ENCODE measurements around the gene UNC5B.

Gene UNC5B

DNA sequence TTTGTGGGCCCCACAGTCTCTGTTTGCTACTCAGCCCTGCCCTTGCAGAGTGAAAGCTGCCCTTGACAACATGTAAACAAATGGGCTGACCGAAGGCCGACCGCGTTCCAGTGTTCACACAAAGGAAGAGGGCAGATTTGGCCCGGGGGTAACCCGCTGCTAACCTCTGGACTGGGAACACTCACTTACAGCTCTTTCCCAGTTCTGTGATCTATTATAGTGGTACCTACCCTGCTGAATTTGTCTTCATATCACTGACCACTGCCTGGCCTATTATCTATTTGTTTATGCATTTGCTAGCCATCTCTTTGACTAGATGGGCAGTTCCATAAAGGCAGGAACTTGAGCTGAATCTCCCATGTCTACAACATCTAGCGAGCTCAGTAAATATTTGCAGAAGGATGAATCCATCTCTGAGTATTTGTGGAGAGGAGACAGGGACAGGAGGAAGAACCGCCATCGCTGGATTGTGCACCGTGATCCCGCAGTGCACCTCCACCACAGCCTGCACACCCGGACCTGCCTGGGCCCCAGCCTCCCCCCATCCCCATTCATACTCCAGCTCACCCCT lies 121.9 kb downstream of the UNC5B start:
- Histone ChIP-seq H3K27me3 (replicated peaks in 2 of 5; ENCODE audit: control insufficient read depth in 4 of 5, insufficient read depth in 5 of 5, low read length in 4 of 5) (no peaks in the 10 kb centered on the region), H3K4me1 (ENCODE audit: control extremely low read depth in 1 of 4, control insufficient read depth in 4 of 4, insufficient read depth in 4 of 4, low read length in 3 of 4) (peaks cover 4 to 20% (median 14%) of the 10 kb centered on the region in 4 experiments), H3K36me3 (ENCODE audit: control insufficient read depth in 4 of 4, insufficient read depth in 4 of 4, low read length in 3 of 4) (peaks cover 2 to 34% (median 11%) of the 10 kb centered on the region in 4 experiments), H3K9me3 (ENCODE audit: control extremely low read depth in 1 of 5, control insufficient read depth in 4 of 5, insufficient read depth in 2 of 5, low read depth in 1 of 5, low read length in 4 of 5) (no peaks in the 10 kb centered on the region), H3K4me3 (ENCODE audit: control insufficient read depth in 1 of 7, extremely low read depth in 1 of 7, insufficient read depth in 4 of 7, low read depth in 2 of 7, low read length in 6 of 7) (no peak overlapping the region), H3K27ac (ENCODE audit: insufficient read depth in 1 of 2, low read depth in 1 of 2, low read length in 2 of 2, poor library complexity in 1 of 2, severe bottlenecking in 2 of 2) (no peak overlapping the region)
- POLR2A ChIA-PET: interaction anchor here (0.6 to 0.7 kb wide), 2 partner anchors 60 to 163 kb away, joined by 3 read pairs; no protein-coding TSS in a partner anchor
- DNase-seq: no peak
- WGBS (ENCODE audit: insufficient coverage): 93% methylated on average over 6 of the region's 12 CpGs
- CTCF ChIA-PET: interaction anchor here (0.9 to 1.5 kb wide), 7 partner anchors 11 to 160 kb away, joined by 3 to 7 read pairs (median 4); partner anchors contain the start of gene SLC29A3

DNA sequence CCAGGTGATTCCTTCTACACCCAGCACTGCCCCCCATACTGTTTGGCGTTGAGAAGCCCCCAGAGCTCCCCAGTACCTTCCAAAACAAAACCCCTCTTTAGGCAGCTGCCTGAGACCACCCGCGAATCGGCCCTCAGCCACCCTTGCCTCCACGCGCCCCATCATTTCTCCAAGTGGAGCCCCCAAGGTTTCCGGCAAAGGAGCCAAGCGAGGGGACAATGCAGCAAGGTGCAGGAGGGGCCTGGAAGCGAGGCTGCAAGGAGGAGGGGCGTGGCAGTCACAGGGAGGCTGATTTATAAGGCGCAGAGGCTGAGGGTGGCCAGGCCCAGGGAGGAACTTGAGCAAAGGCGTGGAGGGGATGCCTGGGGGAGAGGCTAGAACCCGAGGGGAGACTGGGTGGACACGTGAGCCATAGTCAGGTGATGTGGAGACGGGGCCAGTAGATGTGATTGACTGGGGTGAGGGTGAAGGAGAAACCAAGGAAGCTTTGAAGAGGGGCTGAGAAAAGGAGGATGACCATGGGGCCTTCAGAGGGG lies 122.9 kb downstream of the UNC5B start:
- WGBS (ENCODE audit: insufficient coverage): 97% methylated on average over 13 of the region's 15 CpGs
- DNase-seq: no peak
- H3K27me3 ChIP-seq (replicated peaks in 2 of 5; ENCODE audit: control insufficient read depth in 4 of 5, insufficient read depth in 5 of 5, low read length in 4 of 5): no peaks in the 10 kb centered on the region
- H3K9me3 ChIP-seq (ENCODE audit: control extremely low read depth in 1 of 5, control insufficient read depth in 4 of 5, insufficient read depth in 2 of 5, low read depth in 1 of 5, low read length in 4 of 5): no peaks in the 10 kb centered on the region
- no peak overlapping the region for H3K27ac ChIP-seq (ENCODE audit: insufficient read depth in 1 of 2, low read depth in 1 of 2, low read length in 2 of 2, poor library complexity in 1 of 2, severe bottlenecking in 2 of 2)
- H3K4me3 ChIP-seq (ENCODE audit: control insufficient read depth in 1 of 7, extremely low read depth in 1 of 7, insufficient read depth in 4 of 7, low read depth in 2 of 7, low read length in 6 of 7): no peak overlapping the region
- POLR2A ChIA-PET: no interaction called here
- CTCF ChIA-PET: interaction anchor here (0.6 to 1.2 kb wide), 6 partner anchors 12 to 495 kb away, joined by 3 to 4 read pairs (median 3); no protein-coding TSS in a partner anchor
- H3K36me3 ChIP-seq (ENCODE audit: control insufficient read depth in 4 of 4, insufficient read depth in 4 of 4, low read length in 3 of 4): peaks cover 5 to 32% (median 12%) of the 10 kb centered on the region in 4 experiments
- H3K4me1 ChIP-seq (ENCODE audit: control extremely low read depth in 1 of 4, control insufficient read depth in 4 of 4, insufficient read depth in 4 of 4, low read length in 3 of 4): peaks cover 4 to 20% (median 14%) of the 10 kb centered on the region in 4 experiments

DNA sequence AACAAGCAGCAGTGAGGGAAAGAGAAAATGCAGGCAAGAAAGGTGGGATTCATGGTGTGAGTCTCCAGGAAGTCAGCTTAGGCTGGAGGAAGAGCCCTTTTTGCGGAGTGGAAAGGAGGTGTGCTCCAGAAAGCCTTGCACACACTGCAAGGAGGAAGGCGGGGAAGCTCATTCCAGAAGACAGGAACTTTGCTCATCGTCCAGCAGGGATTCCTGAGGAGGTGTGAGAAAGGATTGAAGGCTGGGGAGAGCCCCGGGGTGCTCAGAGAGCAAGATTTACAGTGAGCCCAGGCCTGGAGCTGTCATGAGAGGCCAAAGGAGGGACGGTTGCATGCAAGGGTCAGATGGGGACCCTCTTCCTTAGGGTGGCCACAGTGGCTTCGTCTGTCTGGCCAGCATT lies 124.3 kb downstream of the UNC5B start:
- ChIA-PET CTCF (interaction anchor here (1.2 to 1.8 kb wide), 2 partner anchors 9 to 15 kb away, joined by 3 to 5 read pairs; no protein-coding TSS in a partner anchor), POLR2A (no interaction called here)
- Histone ChIP-seq H3K4me3 (ENCODE audit: control insufficient read depth in 1 of 7, extremely low read depth in 1 of 7, insufficient read depth in 4 of 7, low read depth in 2 of 7, low read length in 6 of 7) (no peak overlapping the region), H3K27ac (ENCODE audit: insufficient read depth in 1 of 2, low read depth in 1 of 2, low read length in 2 of 2, poor library complexity in 1 of 2, severe bottlenecking in 2 of 2) (no peak overlapping the region), H3K27me3 (replicated peaks in 2 of 5; ENCODE audit: control insufficient read depth in 4 of 5, insufficient read depth in 5 of 5, low read length in 4 of 5) (no peaks in the 10 kb centered on the region), H3K4me1 (ENCODE audit: control extremely low read depth in 1 of 4, control insufficient read depth in 4 of 4, insufficient read depth in 4 of 4, low read length in 3 of 4) (peaks cover 4 to 20% (median 14%) of the 10 kb centered on the region in 4 experiments), H3K36me3 (ENCODE audit: control insufficient read depth in 4 of 4, insufficient read depth in 4 of 4, low read length in 3 of 4) (peaks cover 5 to 27% (median 11%) of the 10 kb centered on the region in 4 experiments), H3K9me3 (ENCODE audit: control extremely low read depth in 1 of 5, control insufficient read depth in 4 of 5, insufficient read depth in 2 of 5, low read depth in 1 of 5, low read length in 4 of 5) (no peaks in the 10 kb centered on the region)
- DNase-seq: no peak
- WGBS (ENCODE audit: insufficient coverage): 97% methylated on average over 6 of the region's 6 CpGs

DNA sequence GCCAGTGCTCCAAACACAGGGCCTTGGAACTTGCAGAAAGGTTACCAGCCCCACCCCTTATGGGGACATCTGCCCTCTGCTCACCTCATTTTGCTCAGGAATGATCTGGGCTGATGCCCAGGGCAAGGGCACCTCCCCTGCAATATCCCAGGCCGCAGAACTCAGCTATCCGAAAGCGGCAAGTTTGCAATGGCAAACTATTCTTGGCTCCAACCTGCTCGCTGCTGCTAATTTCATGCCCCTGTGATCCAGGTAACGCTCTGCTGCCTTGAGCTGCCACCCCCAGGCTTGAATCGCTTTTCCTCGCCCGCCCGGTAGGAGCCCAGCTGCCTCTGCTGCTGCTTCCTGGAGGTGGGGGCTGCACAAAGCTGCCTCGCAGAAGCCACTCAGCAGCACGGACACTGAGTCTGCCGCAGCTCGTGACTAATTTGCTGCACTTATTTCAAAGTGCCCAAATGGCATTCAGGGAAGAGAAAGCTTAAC lies 124.9 kb downstream of the UNC5B start:
- Histone ChIP-seq H3K36me3 (ENCODE audit: control insufficient read depth in 4 of 4, insufficient read depth in 4 of 4, low read length in 3 of 4) (peaks cover 5 to 26% (median 10%) of the 10 kb centered on the region in 4 experiments), H3K4me3 (ENCODE audit: control insufficient read depth in 1 of 7, extremely low read depth in 1 of 7, insufficient read depth in 4 of 7, low read depth in 2 of 7, low read length in 6 of 7) (no peak overlapping the region), H3K27ac (ENCODE audit: insufficient read depth in 1 of 2, low read depth in 1 of 2, low read length in 2 of 2, poor library complexity in 1 of 2, severe bottlenecking in 2 of 2) (no peak overlapping the region), H3K27me3 (replicated peaks in 2 of 5; ENCODE audit: control insufficient read depth in 4 of 5, insufficient read depth in 5 of 5, low read length in 4 of 5) (no peaks in the 10 kb centered on the region), H3K9me3 (ENCODE audit: control extremely low read depth in 1 of 5, control insufficient read depth in 4 of 5, insufficient read depth in 2 of 5, low read depth in 1 of 5, low read length in 4 of 5) (no peaks in the 10 kb centered on the region), H3K4me1 (ENCODE audit: control extremely low read depth in 1 of 4, control insufficient read depth in 4 of 4, insufficient read depth in 4 of 4, low read length in 3 of 4) (peaks cover 4 to 20% (median 14%) of the 10 kb centered on the region in 4 experiments)
- DNase-seq: no peak
- ChIA-PET CTCF (interaction anchor here (1.2 to 1.8 kb wide), 2 partner anchors 9 to 15 kb away, joined by 3 to 5 read pairs; no protein-coding TSS in a partner anchor), POLR2A (no interaction called here)
- 94% methylated on average over 12 of the region's 13 CpGs for WGBS (ENCODE audit: insufficient coverage)

DNA sequence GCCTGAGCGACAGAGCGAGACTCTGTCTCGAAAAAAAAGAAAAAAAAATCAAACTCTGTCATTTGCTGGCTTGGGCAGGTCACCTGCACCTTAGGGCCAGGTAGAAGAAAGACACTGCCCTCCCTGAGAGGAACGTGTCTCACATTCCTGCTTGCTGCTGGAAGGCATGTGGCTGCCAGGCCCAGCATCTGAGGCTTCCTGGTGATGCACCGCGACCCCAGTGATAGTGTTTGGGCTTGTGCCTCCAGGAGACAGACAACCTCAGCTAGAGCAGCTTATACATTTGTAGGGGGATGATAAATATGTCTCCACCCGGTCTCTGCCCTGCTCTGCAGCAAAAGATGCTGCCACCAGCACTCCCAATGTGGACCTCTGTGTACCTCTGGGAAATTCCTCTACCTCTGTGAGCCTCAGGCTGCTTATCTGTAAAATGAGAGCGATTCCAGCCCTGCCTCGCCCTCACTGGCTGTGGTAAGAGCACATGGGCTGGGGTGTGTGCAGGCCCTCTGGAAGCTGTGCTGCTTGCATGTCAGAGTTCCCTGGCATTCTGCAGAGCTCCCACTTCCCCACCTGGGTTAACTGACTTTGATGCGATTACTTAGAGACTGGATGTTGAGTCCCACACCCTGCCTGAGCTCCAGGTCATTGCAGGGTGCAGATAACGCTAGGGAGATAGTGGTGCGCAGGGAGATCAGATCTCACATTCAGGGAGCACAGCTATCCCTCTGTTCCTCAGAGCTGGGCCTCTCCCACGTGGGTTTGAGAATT lies 126.5 kb downstream of the UNC5B start:
- H3K9me3 ChIP-seq (ENCODE audit: control extremely low read depth in 1 of 5, control insufficient read depth in 4 of 5, insufficient read depth in 2 of 5, low read depth in 1 of 5, low read length in 4 of 5): no peaks in the 10 kb centered on the region

DNA sequence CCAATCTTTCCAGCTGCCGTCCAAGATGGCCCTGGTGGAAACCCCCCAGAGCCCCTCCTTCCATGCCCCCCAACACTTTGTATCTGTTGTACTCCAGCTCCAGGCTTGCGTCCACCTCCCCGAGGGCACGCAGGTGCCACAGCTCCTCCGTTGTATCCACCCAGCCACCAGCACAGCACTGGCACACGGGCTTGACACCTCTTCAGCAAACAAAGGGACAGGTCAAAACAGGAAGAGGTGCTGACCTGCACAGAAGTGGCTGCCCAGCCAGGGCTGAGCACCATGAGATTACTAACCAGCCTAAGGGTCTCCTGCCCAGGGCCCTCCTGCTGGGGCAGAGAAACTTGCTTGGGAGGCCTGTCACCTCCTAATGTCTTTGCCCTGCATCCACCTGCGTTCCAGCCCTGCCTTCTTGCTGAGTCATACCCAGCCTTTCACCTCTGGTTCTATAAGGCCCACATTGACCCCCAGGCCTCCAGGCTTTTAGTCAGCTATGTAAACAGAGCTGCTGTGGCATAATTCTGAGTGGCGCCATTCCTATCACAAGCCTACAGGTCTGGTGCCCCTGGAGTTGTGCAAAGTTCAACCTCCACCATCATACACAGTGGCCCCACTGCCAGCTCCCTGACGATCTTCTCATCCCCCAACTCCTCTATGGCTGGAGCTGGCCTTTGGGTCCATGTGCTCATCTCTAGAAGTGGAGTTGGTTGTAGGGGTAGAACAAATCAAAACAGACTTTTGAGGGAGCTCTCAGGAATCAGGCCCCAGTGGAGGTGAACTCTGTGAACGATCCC lies 127.6 kb downstream of the UNC5B start:
- no peaks in the 10 kb centered on the region for H3K9me3 ChIP-seq (ENCODE audit: control extremely low read depth in 1 of 5, control insufficient read depth in 4 of 5, insufficient read depth in 2 of 5, low read depth in 1 of 5, low read length in 4 of 5)
- ChIA-PET CTCF (interaction anchor here (0.6 to 2.1 kb wide), 6 partner anchors 8 to 26 kb away, joined by 3 to 9 read pairs (median 4); no protein-coding TSS in a partner anchor), POLR2A (no interaction called here)

More for the DNA sequence above, 126.5 kb downstream of the UNC5B start:
- no peaks in the 10 kb centered on the region for H3K27me3 ChIP-seq (replicated peaks in 2 of 5; ENCODE audit: control insufficient read depth in 4 of 5, insufficient read depth in 5 of 5, low read length in 4 of 5)
- WGBS (ENCODE audit: insufficient coverage): 98% methylated on average over 12 of the region's 13 CpGs
- ChIA-PET CTCF (interaction anchor here (0.6 to 1.9 kb wide), 4 partner anchors 9 to 19 kb away, joined by 3 to 4 read pairs (median 3); no protein-coding TSS in a partner anchor), POLR2A (no interaction called here)
- peaks cover 0 to 17% (median 2%) of the 10 kb centered on the region in 4 experiments for H3K4me1 ChIP-seq (ENCODE audit: control extremely low read depth in 1 of 4, control insufficient read depth in 4 of 4, insufficient read depth in 4 of 4, low read length in 3 of 4)
- H3K36me3 ChIP-seq (ENCODE audit: control insufficient read depth in 4 of 4, insufficient read depth in 4 of 4, low read length in 3 of 4): peaks cover 5 to 26% (median 10%) of the 10 kb centered on the region in 4 experiments
- DNase-seq: no peak
- H3K27ac ChIP-seq (ENCODE audit: insufficient read depth in 1 of 2, low read depth in 1 of 2, low read length in 2 of 2, poor library complexity in 1 of 2, severe bottlenecking in 2 of 2): no peak overlapping the region
- H3K4me3 ChIP-seq (ENCODE audit: control insufficient read depth in 1 of 7, extremely low read depth in 1 of 7, insufficient read depth in 4 of 7, low read depth in 2 of 7, low read length in 6 of 7): no peak overlapping the region

More for the DNA sequence above, 127.6 kb downstream of the UNC5B start:
- Histone ChIP-seq H3K27ac (ENCODE audit: insufficient read depth in 1 of 2, low read depth in 1 of 2, low read length in 2 of 2, poor library complexity in 1 of 2, severe bottlenecking in 2 of 2) (no peak overlapping the region), H3K4me1 (ENCODE audit: control extremely low read depth in 1 of 4, control insufficient read depth in 4 of 4, insufficient read depth in 4 of 4, low read length in 3 of 4) (peaks cover 0 to 18% (median 1%) of the 10 kb centered on the region in 4 experiments), H3K4me3 (ENCODE audit: control insufficient read depth in 1 of 7, extremely low read depth in 1 of 7, insufficient read depth in 4 of 7, low read depth in 2 of 7, low read length in 6 of 7) (no peak overlapping the region), H3K27me3 (replicated peaks in 2 of 5; ENCODE audit: control insufficient read depth in 4 of 5, insufficient read depth in 5 of 5, low read length in 4 of 5) (no peaks in the 10 kb centered on the region), H3K36me3 (ENCODE audit: control insufficient read depth in 4 of 4, insufficient read depth in 4 of 4, low read length in 3 of 4) (peaks cover 5 to 34% (median 10%) of the 10 kb centered on the region in 4 experiments)
- 93% methylated on average over 6 of the region's 10 CpGs for WGBS (ENCODE audit: insufficient coverage)
- DNase-seq: no peak

All from common myeloid progenitor, CD34-positive (primary cell).